ENCODE results near the gene H2AZ2.

The H2AZ2 gene

DNA sequence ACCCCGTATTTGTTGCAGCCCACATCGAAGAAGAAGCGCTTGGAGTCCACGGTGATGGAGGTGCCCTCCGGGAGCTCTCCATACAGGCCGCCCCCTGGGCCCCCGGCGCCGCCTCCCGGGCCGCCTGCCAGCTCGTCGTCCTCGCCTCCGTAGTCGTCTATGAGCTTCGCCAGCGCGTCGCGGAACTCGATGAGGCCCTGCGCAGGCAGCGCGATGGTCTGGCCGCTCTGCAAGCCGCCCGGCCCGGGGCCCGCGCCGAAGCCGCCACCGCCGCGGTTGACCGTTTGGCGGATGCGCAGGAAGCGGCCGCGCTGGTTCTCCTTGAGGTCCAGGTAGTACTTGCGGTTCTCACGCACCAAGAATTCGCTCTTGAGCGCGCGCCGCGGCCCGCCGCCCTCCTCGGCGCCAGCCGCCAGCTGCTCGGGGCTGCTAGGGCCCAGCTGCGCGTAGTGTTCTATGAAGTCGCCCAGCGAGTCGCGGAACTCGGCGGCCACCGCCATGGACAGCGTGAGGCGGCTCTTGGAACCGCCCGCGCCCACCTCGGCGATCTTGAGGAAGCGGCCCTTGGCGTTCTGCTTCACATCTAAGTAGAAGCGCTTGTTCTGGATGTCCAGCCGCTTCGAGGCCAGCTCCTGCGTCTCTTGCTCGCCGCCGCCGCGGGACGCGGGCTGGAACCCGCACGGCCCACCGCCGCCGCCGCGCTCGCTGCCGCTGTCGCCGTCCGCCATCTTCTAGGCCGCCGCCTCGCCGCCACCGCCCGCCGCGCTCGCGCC lies 36.9 kb upstream of the H2AZ2 start:
- H3K9ac ChIP-seq (ENCODE audit: low read length in 5 of 5), result peak overlapping the region; percentile 49 to 97 (median 95)
- H3K36me3 ChIP-seq (ENCODE audit: control insufficient read depth in 5 of 5, insufficient read depth in 5 of 5, low read length in 5 of 5), result peaks cover 0 to 7% (median 4%) of the 10 kb centered on the region in 5 donors
- no peaks in the 10 kb centered on the region for H3K27me3 ChIP-seq (ENCODE audit: control insufficient read depth in 5 of 5, insufficient read depth in 4 of 5, low read length in 5 of 5)
- peak overlapping the region; percentile 80 to 93 (median 91) for H3K4me3 ChIP-seq (ENCODE audit: low read depth in 1 of 5, low read length in 5 of 5)
- H3K4me1 ChIP-seq (ENCODE audit: control insufficient read depth in 5 of 5, insufficient read depth in 5 of 5, low read length in 5 of 5), result peaks cover 13 to 59% (median 55%) of the 10 kb centered on the region in 5 donors
- no peaks in the 10 kb centered on the region for H3K9me3 ChIP-seq (ENCODE audit: control insufficient read depth in 5 of 5, low read length in 5 of 5)
- H3K27ac ChIP-seq (ENCODE audit: low read depth, low read length), result peak overlapping the region; percentile 81

DNA sequence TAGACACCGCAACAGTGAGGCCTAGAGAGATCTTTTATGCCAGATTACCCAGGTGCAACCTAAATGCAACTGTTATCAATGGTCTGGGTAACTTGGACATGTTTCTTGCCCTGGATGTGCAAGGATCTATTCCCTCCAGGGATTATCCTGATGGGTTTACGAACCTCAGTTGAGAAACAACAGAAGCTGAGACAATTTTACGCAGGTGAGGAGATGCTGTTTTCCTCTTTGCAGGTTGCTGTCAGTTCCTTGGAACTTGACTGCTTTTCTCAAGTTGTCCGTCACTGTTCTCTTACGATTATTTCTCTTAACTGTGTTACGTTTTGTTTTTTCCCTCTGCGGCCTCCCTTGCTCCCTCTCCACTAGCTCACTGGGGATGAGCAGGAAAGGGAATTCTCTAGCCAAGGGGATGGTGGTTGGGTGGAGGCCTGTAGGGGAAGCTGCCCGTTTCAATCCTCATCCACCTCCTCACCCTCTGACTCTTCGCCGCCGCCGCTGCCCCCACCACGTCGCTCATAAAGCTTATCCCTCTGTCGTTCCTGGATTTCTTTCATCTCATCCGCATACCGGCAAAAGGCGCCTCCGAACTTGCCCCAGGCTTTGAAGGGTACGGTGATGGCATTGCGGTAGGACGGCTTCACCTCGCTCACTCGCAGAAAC lies 36.2 kb upstream of the H2AZ2 start:
- Histone ChIP-seq H3K9ac (ENCODE audit: low read length in 5 of 5) (peak overlapping the region; percentile 28 to 97 (median 95)), H3K9me3 (ENCODE audit: control insufficient read depth in 5 of 5, low read length in 5 of 5) (no peaks in the 10 kb centered on the region), H3K36me3 (ENCODE audit: control insufficient read depth in 5 of 5, insufficient read depth in 5 of 5, low read length in 5 of 5) (peaks cover 0 to 7% (median 4%) of the 10 kb centered on the region in 5 donors), H3K4me1 (ENCODE audit: control insufficient read depth in 5 of 5, insufficient read depth in 5 of 5, low read length in 5 of 5) (peaks cover 13 to 64% (median 59%) of the 10 kb centered on the region in 5 donors), H3K4me3 (ENCODE audit: low read depth in 1 of 5, low read length in 5 of 5) (peak overlapping the region; percentile 80 to 93 (median 91)), H3K27me3 (ENCODE audit: control insufficient read depth in 5 of 5, insufficient read depth in 4 of 5, low read length in 5 of 5) (no peaks in the 10 kb centered on the region), H3K27ac (ENCODE audit: low read depth, low read length) (peak overlapping the region; percentile 81)

DNA sequence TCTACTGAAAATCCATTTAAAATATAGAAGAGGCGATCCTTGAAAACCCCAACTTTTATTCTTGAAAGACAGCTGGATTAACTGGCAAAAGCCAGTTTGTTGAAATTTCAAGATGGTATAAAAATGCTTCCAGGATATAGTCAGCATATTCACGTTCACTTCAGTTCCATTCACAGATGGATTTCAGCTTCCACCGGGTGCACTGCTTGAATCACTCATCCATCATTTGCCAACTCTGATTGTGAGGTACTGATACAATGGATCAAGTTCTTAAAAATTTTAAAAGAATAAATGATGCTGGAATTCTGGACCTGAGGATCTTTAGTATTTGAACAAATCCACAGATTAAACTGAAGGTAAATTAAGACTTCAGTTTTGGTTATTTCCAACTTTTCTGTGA lies 35.0 kb upstream of the H2AZ2 start:
- H3K36me3 ChIP-seq (ENCODE audit: control insufficient read depth in 5 of 5, insufficient read depth in 5 of 5, low read length in 5 of 5), result peaks cover 0 to 7% (median 4%) of the 10 kb centered on the region in 5 donors
- no peak overlapping the region for H3K27ac ChIP-seq (ENCODE audit: low read depth, low read length)
- no peaks in the 10 kb centered on the region for H3K27me3 ChIP-seq (ENCODE audit: control insufficient read depth in 5 of 5, insufficient read depth in 4 of 5, low read length in 5 of 5)
- peak overlapping the region in 4 of 5 donors; percentile 5 to 41 (median 22) for H3K4me3 ChIP-seq (ENCODE audit: low read depth in 1 of 5, low read length in 5 of 5)
- H3K4me1 ChIP-seq (ENCODE audit: control insufficient read depth in 5 of 5, insufficient read depth in 5 of 5, low read length in 5 of 5), result peaks cover 13 to 67% (median 59%) of the 10 kb centered on the region in 5 donors
- peak overlapping the region in 1 of 5 donors; percentile 95 for H3K9ac ChIP-seq (ENCODE audit: low read length in 5 of 5)
- H3K9me3 ChIP-seq (ENCODE audit: control insufficient read depth in 5 of 5, low read length in 5 of 5), result no peaks in the 10 kb centered on the region

DNA sequence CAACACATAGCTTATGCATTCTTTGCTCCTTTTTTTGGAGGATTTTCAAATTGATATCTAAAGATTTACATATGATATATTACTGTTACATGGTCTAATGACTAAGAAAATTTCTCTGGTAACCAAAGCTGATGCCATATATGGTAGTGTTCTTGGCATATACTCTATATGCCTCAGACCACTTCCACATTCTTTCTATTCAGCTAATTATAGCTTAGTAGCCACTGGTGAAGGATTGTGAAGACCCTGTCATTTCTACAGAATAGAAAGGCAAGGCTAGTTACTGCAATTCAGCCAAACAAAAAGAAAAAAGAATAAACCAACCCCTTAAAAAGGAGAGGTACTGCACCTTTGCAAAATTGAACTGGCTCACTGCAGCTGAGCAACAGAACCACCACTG lies 33.7 kb upstream of the H2AZ2 start:
- peak overlapping the region in 3 of 5 donors; percentile 39 to 54 (median 51) for H3K9ac ChIP-seq (ENCODE audit: low read length in 5 of 5)
- peaks cover 13 to 67% (median 59%) of the 10 kb centered on the region in 5 donors for H3K4me1 ChIP-seq (ENCODE audit: control insufficient read depth in 5 of 5, insufficient read depth in 5 of 5, low read length in 5 of 5)
- no peak overlapping the region for H3K27ac ChIP-seq (ENCODE audit: low read depth, low read length)
- no peaks in the 10 kb centered on the region for H3K27me3 ChIP-seq (ENCODE audit: control insufficient read depth in 5 of 5, insufficient read depth in 4 of 5, low read length in 5 of 5)
- no peaks in the 10 kb centered on the region for H3K9me3 ChIP-seq (ENCODE audit: control insufficient read depth in 5 of 5, low read length in 5 of 5)
- H3K4me3 ChIP-seq (ENCODE audit: low read depth in 1 of 5, low read length in 5 of 5), result peak overlapping the region; percentile 24 to 61 (median 46)
- H3K36me3 ChIP-seq (ENCODE audit: control insufficient read depth in 5 of 5, insufficient read depth in 5 of 5, low read length in 5 of 5), result peaks cover 0 to 7% (median 4%) of the 10 kb centered on the region in 5 donors

DNA sequence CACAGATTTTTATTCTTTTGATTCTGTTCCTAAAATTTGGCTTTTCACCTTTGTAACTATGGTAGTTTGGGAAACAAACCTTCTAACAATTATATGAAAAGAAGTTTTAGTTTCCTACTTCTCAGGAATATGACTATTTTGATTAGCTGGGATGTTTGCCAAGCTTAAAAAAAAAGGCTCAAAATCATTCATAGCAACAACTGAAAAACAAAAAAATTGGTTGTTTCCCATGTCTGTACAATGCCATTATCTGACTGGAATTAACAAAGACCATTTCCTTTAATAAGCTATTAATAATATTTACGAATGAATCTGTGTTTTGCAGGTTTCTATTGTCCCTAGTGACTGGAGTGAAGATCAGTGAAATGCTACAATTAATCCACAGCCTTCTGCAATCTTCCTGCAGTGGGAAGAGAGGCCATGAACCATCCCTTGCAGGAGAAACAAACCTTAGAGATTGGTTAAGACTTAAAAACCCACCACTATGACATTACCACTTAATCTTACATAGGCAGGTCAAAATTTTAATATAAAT lies 33.2 kb upstream of the H2AZ2 start:
- peak overlapping the region in 4 of 5 donors; percentile 24 to 57 (median 36) for H3K4me3 ChIP-seq (ENCODE audit: low read depth in 1 of 5, low read length in 5 of 5)
- peaks cover 13 to 62% (median 55%) of the 10 kb centered on the region in 5 donors for H3K4me1 ChIP-seq (ENCODE audit: control insufficient read depth in 5 of 5, insufficient read depth in 5 of 5, low read length in 5 of 5)
- no peaks in the 10 kb centered on the region for H3K27me3 ChIP-seq (ENCODE audit: control insufficient read depth in 5 of 5, insufficient read depth in 4 of 5, low read length in 5 of 5)
- H3K27ac ChIP-seq (ENCODE audit: low read depth, low read length), result no peak overlapping the region
- peak overlapping the region in 2 of 5 donors; percentile 39 to 54 for H3K9ac ChIP-seq (ENCODE audit: low read length in 5 of 5)
- peaks cover 0 to 7% (median 4%) of the 10 kb centered on the region in 5 donors for H3K36me3 ChIP-seq (ENCODE audit: control insufficient read depth in 5 of 5, insufficient read depth in 5 of 5, low read length in 5 of 5)
- H3K9me3 ChIP-seq (ENCODE audit: control insufficient read depth in 5 of 5, low read length in 5 of 5), result no peaks in the 10 kb centered on the region

DNA sequence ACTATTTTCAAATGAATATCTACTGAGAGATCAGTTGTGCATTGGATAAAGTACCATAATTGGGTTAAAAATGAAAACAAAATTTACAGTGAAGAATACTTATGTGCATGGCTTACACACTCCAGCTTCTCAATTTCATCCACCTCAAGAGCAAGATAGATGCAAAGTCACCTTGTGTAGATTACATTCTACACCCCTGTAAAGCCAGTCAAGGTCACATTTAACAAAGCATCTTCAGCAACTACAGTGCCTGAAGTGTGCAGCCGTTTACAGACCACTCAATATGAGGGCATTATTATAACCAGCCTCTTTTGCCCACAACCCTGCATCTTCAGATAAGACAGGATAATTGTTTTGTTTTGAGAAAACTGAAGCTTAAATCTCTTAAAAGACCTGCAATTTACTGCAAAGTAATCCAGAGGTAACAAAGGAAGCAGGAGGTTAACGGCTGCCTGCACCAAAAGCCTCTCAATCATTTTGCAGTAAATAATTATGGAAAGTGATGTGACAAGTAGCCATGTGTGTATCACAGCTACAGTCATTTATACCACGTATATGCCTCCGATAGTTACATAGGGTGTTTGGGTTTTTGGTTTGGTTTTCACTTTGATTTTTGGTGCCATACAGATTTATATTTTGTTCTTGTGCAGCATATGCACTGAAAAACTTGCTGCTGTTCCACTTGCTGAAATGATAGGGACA lies 32.6 kb upstream of the H2AZ2 start:
- peak overlapping the region in 2 of 5 donors; percentile 42 to 46 for H3K9ac ChIP-seq (ENCODE audit: low read length in 5 of 5)
- no peak overlapping the region for H3K27ac ChIP-seq (ENCODE audit: low read depth, low read length)
- H3K4me1 ChIP-seq (ENCODE audit: control insufficient read depth in 5 of 5, insufficient read depth in 5 of 5, low read length in 5 of 5), result peaks cover 13 to 59% (median 51%) of the 10 kb centered on the region in 5 donors
- no peaks in the 10 kb centered on the region for H3K27me3 ChIP-seq (ENCODE audit: control insufficient read depth in 5 of 5, insufficient read depth in 4 of 5, low read length in 5 of 5)
- H3K4me3 ChIP-seq (ENCODE audit: low read depth in 1 of 5, low read length in 5 of 5), result peak overlapping the region in 4 of 5 donors; percentile 24 to 46 (median 31)
- H3K36me3 ChIP-seq (ENCODE audit: control insufficient read depth in 5 of 5, insufficient read depth in 5 of 5, low read length in 5 of 5), result peaks cover 0 to 7% (median 4%) of the 10 kb centered on the region in 5 donors
- H3K9me3 ChIP-seq (ENCODE audit: control insufficient read depth in 5 of 5, low read length in 5 of 5), result no peaks in the 10 kb centered on the region

DNA sequence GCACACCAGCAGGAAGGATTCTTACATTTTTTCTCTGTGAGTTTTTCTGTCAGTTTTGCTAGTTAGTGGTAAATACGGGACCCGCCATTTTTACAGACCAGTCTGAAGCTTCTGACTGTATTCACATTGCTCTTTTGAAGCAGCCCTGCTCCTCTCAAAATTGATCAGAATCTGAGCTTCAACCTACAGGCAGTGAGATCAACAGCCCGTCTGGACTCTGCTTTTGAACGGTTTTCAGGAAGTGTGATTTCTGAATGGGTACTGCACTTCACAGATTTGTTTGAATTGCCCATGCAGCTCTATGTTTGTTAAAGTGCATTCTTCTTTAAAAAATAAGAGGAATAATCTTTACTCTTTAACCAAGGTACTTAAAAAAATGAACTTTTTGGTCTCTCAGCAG lies 28.5 kb upstream of the H2AZ2 start:
- Histone ChIP-seq H3K36me3 (ENCODE audit: control insufficient read depth in 5 of 5, insufficient read depth in 5 of 5, low read length in 5 of 5) (peaks cover 0 to 4% (median 2%) of the 10 kb centered on the region in 5 donors), H3K4me1 (ENCODE audit: control insufficient read depth in 5 of 5, insufficient read depth in 5 of 5, low read length in 5 of 5) (peaks cover 3 to 26% (median 20%) of the 10 kb centered on the region in 5 donors), H3K27ac (ENCODE audit: low read depth, low read length) (no peak overlapping the region), H3K27me3 (ENCODE audit: control insufficient read depth in 5 of 5, insufficient read depth in 4 of 5, low read length in 5 of 5) (no peaks in the 10 kb centered on the region), H3K4me3 (ENCODE audit: low read depth in 1 of 5, low read length in 5 of 5) (no peak overlapping the region), H3K9me3 (ENCODE audit: control insufficient read depth in 5 of 5, low read length in 5 of 5) (no peaks in the 10 kb centered on the region), H3K9ac (ENCODE audit: low read length in 5 of 5) (no peak overlapping the region)

DNA sequence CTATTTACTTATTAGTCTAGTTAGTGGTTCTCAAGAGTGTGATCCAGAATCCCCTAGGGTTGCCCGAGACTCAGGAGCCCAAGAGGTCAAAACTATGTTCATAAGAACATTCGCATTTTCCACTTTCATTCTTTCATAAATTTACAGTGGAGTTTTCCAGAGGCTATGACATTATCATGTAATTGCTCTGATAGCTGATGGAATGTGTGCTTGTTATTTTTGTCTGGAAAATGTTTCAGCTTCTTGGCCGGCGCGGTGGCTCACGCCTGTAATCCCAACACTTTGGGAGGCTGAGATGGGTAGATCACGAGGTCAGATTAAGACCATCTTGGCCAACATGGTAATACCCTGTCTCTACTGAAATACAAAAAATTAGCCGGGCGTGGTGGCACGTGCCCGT lies 27.4 kb upstream of the H2AZ2 start:
- H3K36me3 ChIP-seq (ENCODE audit: control insufficient read depth in 5 of 5, insufficient read depth in 5 of 5, low read length in 5 of 5), result peaks cover 0 to 2% (median under 1%) of the 10 kb centered on the region in 5 donors
- peaks cover 0 to 15% (median 8%) of the 10 kb centered on the region in 5 donors for H3K4me1 ChIP-seq (ENCODE audit: control insufficient read depth in 5 of 5, insufficient read depth in 5 of 5, low read length in 5 of 5)
- H3K9me3 ChIP-seq (ENCODE audit: control insufficient read depth in 5 of 5, low read length in 5 of 5), result no peaks in the 10 kb centered on the region
- no peak overlapping the region for H3K27ac ChIP-seq (ENCODE audit: low read depth, low read length)
- H3K27me3 ChIP-seq (ENCODE audit: control insufficient read depth in 5 of 5, insufficient read depth in 4 of 5, low read length in 5 of 5), result no peaks in the 10 kb centered on the region
- no peak overlapping the region for H3K4me3 ChIP-seq (ENCODE audit: low read depth in 1 of 5, low read length in 5 of 5)
- no peak overlapping the region for H3K9ac ChIP-seq (ENCODE audit: low read length in 5 of 5)

DNA sequence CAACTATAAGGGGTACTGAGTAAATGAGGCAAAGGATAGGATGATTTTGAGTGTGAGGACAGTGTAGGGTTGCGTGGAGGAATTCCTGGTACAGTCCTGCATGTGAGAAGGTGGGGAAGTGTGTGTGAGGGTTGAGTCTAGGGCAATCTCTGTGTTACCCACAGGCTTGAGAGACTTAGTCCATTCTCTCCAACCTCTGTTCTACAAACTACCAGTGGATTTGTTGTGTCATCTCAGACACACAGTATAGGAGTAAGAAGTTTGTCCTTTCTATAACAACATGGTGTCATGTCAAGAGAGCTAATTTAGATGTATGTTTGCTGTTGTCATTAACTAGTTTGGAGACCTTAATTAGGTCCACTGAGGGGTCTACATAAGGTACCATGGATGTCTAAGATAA lies 24.9 kb upstream of the H2AZ2 start:
- Histone ChIP-seq H3K36me3 (ENCODE audit: control insufficient read depth in 5 of 5, insufficient read depth in 5 of 5, low read length in 5 of 5) (no peaks in the 10 kb centered on the region), H3K4me3 (ENCODE audit: low read depth in 1 of 5, low read length in 5 of 5) (no peak overlapping the region), H3K9me3 (ENCODE audit: control insufficient read depth in 5 of 5, low read length in 5 of 5) (no peaks in the 10 kb centered on the region), H3K4me1 (ENCODE audit: control insufficient read depth in 5 of 5, insufficient read depth in 5 of 5, low read length in 5 of 5) (peaks cover 0 to under 1% (median 0%) of the 10 kb centered on the region in 5 donors), H3K9ac (ENCODE audit: low read length in 5 of 5) (no peak overlapping the region), H3K27ac (ENCODE audit: low read depth, low read length) (no peak overlapping the region), H3K27me3 (ENCODE audit: control insufficient read depth in 5 of 5, insufficient read depth in 4 of 5, low read length in 5 of 5) (no peaks in the 10 kb centered on the region)
